A549 treated with CpdA at 1 μM for 4 hours (cell line): ENCODE data around the gene GOLGA8J. TPM values are rescaled to one million over a fixed set of nuclear protein-coding genes. Genes with fewer than 3 reads are reported as not detected.

Experiments
- total RNA-seq: library from RNA; stranded (reverse); fragments of 200-300 nt; extraction: Qiagen RNA extraction; gene quantifications from 5 replicates; pipeline ENCODE4 v1.2.3, GENCODE V29; 2022; ENCODE audit warnings: low read depth

Gene GOLGA8J, protein sequence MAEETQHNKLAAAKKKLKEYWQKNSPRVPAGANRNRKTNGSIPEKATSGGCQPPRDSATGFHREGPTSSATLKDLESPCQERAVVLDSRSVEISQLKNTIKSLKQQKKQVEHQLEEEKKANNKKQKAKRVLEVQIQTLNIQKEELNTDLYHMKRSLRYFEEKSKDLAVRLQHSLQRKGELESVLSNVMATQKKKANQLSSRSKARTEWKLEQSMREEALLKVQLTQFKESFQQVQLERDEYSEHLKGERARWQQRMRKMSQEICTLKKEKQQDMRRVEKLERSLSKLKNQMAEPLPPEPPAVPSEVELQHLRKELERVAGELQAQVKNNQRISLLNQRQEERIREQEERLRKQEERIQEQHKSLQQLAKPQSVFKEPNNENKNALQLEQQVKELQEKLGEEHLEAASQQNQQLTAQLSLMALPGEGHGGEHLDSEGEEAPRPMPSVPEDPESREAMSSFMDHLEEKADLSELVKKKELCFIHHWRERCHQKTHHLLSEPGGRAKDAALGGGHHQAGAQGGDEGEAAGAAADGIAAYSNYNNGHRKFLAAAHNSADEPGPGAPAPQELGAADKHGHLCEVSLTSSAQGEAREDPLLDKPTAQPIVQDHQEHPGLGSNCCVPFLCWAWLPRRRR
- total RNA-seq: 0.09 TPM in 1 of 5 replicates, not detected in the others

DNA sequence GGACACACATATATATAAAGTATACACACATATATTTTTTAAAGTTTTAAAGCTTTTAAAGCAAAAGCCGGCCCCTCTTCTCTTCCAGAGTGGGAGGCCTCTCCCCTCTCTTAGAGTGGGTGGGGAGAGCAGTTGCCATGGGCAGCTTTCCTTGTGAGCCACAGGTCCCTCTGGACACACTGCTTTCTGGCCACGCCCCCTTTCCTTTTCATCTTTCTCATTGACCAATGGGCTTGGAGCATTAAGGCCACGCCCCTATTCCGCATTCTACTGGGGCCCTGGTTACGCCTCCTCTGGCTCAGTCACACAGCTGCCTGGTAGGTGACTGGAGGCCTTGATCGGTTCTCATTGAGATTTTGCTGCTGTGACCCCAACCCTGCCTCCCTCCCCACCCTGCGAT lies at the start of gene GOLGA8J:
TSS of gene GOLGA8J (plus strand) at position 301 of the 400 bp plus-strand sequence. CDS start at position 399, 98 bp downstream.

DNA sequence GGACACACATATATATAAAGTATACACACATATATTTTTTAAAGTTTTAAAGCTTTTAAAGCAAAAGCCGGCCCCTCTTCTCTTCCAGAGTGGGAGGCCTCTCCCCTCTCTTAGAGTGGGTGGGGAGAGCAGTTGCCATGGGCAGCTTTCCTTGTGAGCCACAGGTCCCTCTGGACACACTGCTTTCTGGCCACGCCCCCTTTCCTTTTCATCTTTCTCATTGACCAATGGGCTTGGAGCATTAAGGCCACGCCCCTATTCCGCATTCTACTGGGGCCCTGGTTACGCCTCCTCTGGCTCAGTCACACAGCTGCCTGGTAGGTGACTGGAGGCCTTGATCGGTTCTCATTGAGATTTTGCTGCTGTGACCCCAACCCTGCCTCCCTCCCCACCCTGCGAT lies 52.0 kb downstream of the GOLGA8J start, which contains the start of gene GOLGA8T:
TSS of gene GOLGA8T (plus strand) at position 301 of the 400 bp plus-strand sequence. CDS start at position 399, 98 bp downstream.

Other genes starting within 250 kb of the GOLGA8J start
- 0.90 to 1.6 TPM (median 1.4 TPM) in 5 replicates for gene GOLGA8T, start 52.1 kb downstream of the GOLGA8J start, total RNA-seq